Measurements from ENCODE around the gene TMEM87B. TPM values are rescaled to one million over a fixed set of nuclear protein-coding genes. Genes with fewer than 3 reads are reported as not detected.
A peak's percentile ranks its signal among the peaks of the same experiment; 100 is the strongest.
"Not testable (repeated sequence)": the region's sequence is repeated elsewhere in the genome, so short reads cannot be mapped to it uniquely, and the experiment has no call there.

The TMEM87B gene
- total RNA-seq, 1 experiment from 2014 or later: 37.0 TPM

- peak; percentile 13 for DNase-seq
- CTCF ChIA-PET: interaction anchor here (1.2 kb wide), 1 partner anchor 11 kb away, joined by 4 read pairs; no protein-coding TSS in a partner anchor
- Mint-ChIP-seq H3K4me1 (ENCODE audit: low read depth, unreplicated experiment) (no peaks in the 10 kb centered on the region), H3K9me3 (ENCODE audit: low read depth, unreplicated experiment) (no peaks in the 10 kb centered on the region), H3K36me3 (ENCODE audit: insufficient read depth, unreplicated experiment) (peaks cover 10% of the 10 kb centered on the region), H3K27ac (ENCODE audit: unreplicated experiment) (no peak overlapping the region), H3K27me3 (ENCODE audit: unreplicated experiment) (no peaks in the 10 kb centered on the region), H3K4me3 (ENCODE audit: low read depth, unreplicated experiment) (peak overlapping the region; percentile 68)
- intact Hi-C loops (cut with micrococcal nuclease; ENCODE audit: unreplicated experiment): no loop called here
- TF ChIP-seq CTCF (IDR thresholded peaks at IDR 0.05; ENCODE audit: unreplicated experiment): no peak
- BruUV-seq (replicated peaks): no TSS peak
Observed at GRCh38 chr2:112137516-112138158, 82.6 kb downstream of the TMEM87B start.

- DNase-seq: peak; percentile 23
- H3K36me3 Mint-ChIP-seq (ENCODE audit: insufficient read depth, unreplicated experiment): peaks cover 10% of the 10 kb centered on the region
- CTCF ChIA-PET: interaction anchor here (0.8 to 1.2 kb wide), 2 partner anchors 10 to 382 kb away, joined by 4 read pairs; no protein-coding TSS in a partner anchor
- H3K9me3 Mint-ChIP-seq (ENCODE audit: low read depth, unreplicated experiment): no peaks in the 10 kb centered on the region
- no peaks in the 10 kb centered on the region for H3K27me3 Mint-ChIP-seq (ENCODE audit: unreplicated experiment)
- no peak within 1 kb of the TSS for H3K27ac Mint-ChIP-seq (ENCODE audit: unreplicated experiment)
- TF ChIP-seq CTCF (IDR thresholded peaks at IDR 0.05; ENCODE audit: unreplicated experiment): no peak
- no peaks in the 10 kb centered on the region for H3K4me1 Mint-ChIP-seq (ENCODE audit: low read depth, unreplicated experiment)
- BruUV-seq (replicated peaks): no TSS peak
- H3K4me3 Mint-ChIP-seq (ENCODE audit: low read depth, unreplicated experiment): peak within 1 kb of the TSS; percentile 68
- intact Hi-C loops (cut with micrococcal nuclease; ENCODE audit: unreplicated experiment): no loop called here
Observed at GRCh38 chr2:112138159-112139032, 83.3 kb downstream of the TMEM87B start, which contains the start of gene FBLN7. Gene FBLN7, plus strand, starts transcription at chr2:112138385. Its CDS starts 271 bp downstream, at chr2:112138656.

- Mint-ChIP-seq H3K4me3 (ENCODE audit: low read depth, unreplicated experiment) (peak overlapping the region; percentile 68), H3K36me3 (ENCODE audit: insufficient read depth, unreplicated experiment) (peaks cover 10% of the 10 kb centered on the region)
- H3K27ac Mint-ChIP-seq (ENCODE audit: unreplicated experiment); DNase-seq; intact Hi-C loops (cut with micrococcal nuclease; ENCODE audit: unreplicated experiment); H3K27me3 Mint-ChIP-seq (ENCODE audit: unreplicated experiment); CTCF ChIA-PET; H3K4me1 Mint-ChIP-seq (ENCODE audit: low read depth, unreplicated experiment); H3K9me3 Mint-ChIP-seq (ENCODE audit: low read depth, unreplicated experiment); BruUV-seq (replicated peaks): not testable (repeated sequence)
Observed at GRCh38 chr2:112139033-112139614, 84.1 kb downstream of the TMEM87B start.

- CTCF ChIA-PET; H3K27ac Mint-ChIP-seq (ENCODE audit: unreplicated experiment); H3K4me1 Mint-ChIP-seq (ENCODE audit: low read depth, unreplicated experiment); H3K9me3 Mint-ChIP-seq (ENCODE audit: low read depth, unreplicated experiment); DNase-seq; intact Hi-C loops (cut with micrococcal nuclease; ENCODE audit: unreplicated experiment); H3K4me3 Mint-ChIP-seq (ENCODE audit: low read depth, unreplicated experiment); BruUV-seq (replicated peaks); H3K27me3 Mint-ChIP-seq (ENCODE audit: unreplicated experiment): not testable (repeated sequence)
- peaks cover 10% of the 10 kb centered on the region for H3K36me3 Mint-ChIP-seq (ENCODE audit: insufficient read depth, unreplicated experiment)
Observed at GRCh38 chr2:112139661-112140204, 84.7 kb downstream of the TMEM87B start.

GRCh38 chr2:112140205-112140802 lies 85.2 kb downstream of the TMEM87B start:
- Mint-ChIP-seq H3K27me3 (ENCODE audit: unreplicated experiment) (no peaks in the 10 kb centered on the region), H3K36me3 (ENCODE audit: insufficient read depth, unreplicated experiment) (peaks cover 10% of the 10 kb centered on the region), H3K27ac (ENCODE audit: unreplicated experiment) (no peak overlapping the region), H3K4me1 (ENCODE audit: low read depth, unreplicated experiment) (no peaks in the 10 kb centered on the region), H3K4me3 (ENCODE audit: low read depth, unreplicated experiment) (no peak overlapping the region), H3K9me3 (ENCODE audit: low read depth, unreplicated experiment) (no peaks in the 10 kb centered on the region)
- DNase-seq: no peak
- no peak for TF ChIP-seq CTCF (IDR thresholded peaks at IDR 0.05; ENCODE audit: unreplicated experiment)
- intact Hi-C loops (cut with micrococcal nuclease; ENCODE audit: unreplicated experiment): no loop called here
- no TSS peak for BruUV-seq (replicated peaks)
- CTCF ChIA-PET: no interaction called here
